GM18505 (cell line): ENCODE data around the gene PPFIA3.
"Not testable (repeated sequence)": the region's sequence is repeated elsewhere in the genome, so short reads cannot be mapped to it uniquely, and the experiment has no call there.

Experiments
- ATAC-seq: cut with Tn5 transposase; IDR thresholded peaks from one replicate; pipeline ENCODE4 v1.9.1; 2021; ENCODE audit not compliant: unreplicated experiment
- POLR2A ChIP-seq: IDR thresholded peaks from 4 replicates; pipeline ENCODE4 v1.6.1; 2011; ENCODE audit warnings: borderline replicate concordance; ENCODE audit not compliant: insufficient read depth, insufficient read length; ENCODE audit errors: extremely low read depth

The PPFIA3 gene

DNA sequence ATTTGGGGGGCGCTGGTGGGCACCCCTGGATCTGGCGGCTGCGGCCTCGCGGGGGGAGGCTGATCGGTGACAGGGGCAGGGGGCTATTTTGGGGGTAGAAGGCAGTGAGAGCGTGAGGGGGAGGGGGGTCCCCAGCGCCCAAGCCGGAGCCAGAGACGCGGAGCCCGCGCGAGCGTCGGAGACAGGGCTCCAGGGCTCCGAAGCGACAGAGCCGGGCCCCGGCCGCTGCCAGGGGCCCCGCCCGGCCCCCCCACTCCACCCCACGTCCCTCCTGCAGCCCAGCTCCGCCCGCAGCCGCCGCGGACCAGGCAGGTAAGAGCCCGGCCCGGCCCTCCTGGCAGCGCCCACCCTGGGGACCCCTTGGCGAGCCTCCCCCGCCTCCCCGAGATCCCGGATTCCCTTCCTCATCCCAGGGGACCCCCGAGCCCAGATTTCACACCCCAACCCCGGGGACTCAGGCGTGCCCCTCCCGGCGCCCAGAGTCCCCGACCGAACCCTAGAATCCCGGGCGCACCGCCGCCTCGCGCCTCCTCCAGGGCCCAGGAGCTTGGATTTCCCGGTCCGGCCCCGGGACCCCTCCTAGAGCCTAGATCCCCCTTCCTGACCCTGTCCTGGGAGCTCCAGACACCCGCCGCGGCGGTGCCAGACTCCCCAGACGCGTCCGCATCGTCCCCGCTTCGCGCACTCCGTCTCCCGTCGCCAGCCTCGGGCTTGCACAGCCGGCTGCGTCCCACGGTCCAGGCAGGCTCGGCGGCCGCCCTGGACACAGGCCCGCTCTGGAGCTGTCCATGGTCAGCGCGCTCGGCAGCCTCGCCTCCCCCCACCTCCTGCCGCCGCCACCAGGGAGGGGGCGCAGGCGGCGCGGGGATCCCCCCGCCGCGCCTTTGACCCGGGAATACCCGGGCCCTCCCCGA is at the start of gene PPFIA3:
Gene PPFIA3, plus strand, starts transcription at position 134 of the 914 bp plus-strand sequence. CDS start 8,330 bp downstream, outside the sequence.
- ATAC-seq = no peak
- TF ChIP-seq POLR2A = no peak

- no peak for TF ChIP-seq POLR2A
- no peak for ATAC-seq
These were observed 48.9 kb upstream of the PPFIA3 start for GRCh38 chr19:49070416-49070815.

- TF ChIP-seq POLR2A = no peak
- no peak for ATAC-seq
These were observed 47.3 kb upstream of the PPFIA3 start for GRCh38 chr19:49071860-49072547.

DNA sequence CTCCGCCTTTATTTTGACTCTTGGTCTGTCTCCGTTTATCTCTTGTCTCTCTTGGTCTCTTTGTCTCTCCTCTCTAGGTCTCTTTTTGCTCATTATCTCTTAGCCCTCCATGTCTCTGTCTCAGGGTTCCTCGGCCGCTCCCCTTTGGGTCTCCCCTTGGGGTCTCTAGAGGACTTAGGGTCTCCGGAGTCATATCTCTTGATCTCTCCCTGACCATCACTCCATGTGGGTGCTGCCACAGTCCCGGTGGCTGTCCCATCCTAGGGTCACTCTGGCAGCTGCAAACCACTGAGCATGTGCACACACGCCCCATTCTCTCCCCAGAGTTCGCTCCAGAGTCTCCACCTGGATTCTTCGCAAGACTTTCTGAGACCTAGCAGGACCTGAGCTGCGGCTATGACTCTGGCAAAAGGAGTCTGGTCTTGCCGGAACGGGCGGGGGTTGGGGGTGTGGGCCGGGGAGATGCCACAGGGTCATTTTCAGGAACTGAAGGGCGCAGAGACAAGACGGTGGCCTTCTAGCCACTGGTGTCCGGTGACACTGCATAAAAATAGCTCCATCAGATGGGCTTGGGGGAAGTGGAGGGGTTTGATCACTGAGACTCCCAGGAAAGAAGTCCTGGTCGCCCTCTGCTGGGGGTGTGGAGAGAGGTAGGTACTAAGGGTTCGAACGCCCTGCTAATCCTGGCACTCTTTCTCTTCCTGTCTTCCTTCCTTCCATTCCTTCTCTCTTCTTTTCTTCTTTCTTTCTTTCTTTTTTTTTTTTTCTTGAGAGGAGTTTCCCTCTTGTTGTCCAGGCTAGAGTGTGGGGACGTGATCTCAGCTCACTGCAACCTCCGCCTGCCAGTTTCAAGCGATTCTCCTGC is 45.6 kb upstream of the PPFIA3 start:
- TF ChIP-seq POLR2A = no peak
- no peak for ATAC-seq

- not testable (repeated sequence) for ATAC-seq
These were observed 44.5 kb upstream of the PPFIA3 start for GRCh38 chr19:49074869-49075268.

- no peak for TF ChIP-seq POLR2A
- ATAC-seq = no peak
These were observed 39.0 kb upstream of the PPFIA3 start for GRCh38 chr19:49080392-49080791.

- no peak for ATAC-seq
- no peak for TF ChIP-seq POLR2A
These were observed 38.1 kb upstream of the PPFIA3 start for GRCh38 chr19:49081273-49081672.

DNA sequence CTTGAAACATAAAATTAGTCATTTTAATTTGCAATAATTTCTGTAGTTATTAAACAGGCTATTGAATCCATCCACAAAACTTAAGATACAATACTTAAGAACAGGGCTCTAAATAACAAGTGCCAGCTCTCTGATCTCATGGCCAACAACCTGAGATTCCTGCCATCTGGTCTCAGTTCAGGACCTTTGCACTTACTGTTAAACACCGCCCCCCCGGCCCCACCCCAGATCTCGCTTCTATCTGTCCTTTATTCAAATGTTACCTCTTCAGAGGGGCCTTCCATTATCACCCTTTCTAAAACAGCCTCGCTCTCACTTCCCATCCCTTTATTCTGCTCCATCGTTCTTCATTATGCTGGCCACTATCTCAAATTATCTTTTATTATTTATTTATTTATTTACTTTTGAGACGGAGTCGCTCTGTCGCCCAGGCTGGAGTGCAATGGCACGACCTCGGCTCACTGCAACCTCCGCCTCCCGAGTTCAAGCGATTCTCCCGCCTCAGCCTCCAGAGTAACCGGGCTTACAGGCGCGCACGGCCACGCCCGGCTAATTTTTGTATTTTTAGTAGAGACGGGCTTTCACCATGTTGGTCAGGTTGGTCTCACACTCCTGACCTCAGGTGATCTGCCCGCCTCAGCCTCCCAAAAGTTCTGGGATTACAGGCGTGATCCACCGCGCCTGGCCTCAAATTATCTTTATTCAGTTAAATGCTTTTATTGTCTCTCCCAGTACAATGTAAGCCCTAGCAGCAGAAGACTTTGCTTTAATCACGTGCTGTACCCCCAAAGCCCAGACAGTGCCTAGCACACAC is 34.9 kb upstream of the PPFIA3 start:
- TF ChIP-seq POLR2A = no peak

GRCh38 chr19:49085020-49085867 is 34.1 kb upstream of the PPFIA3 start, which contains the start of gene SNRNP70:
Gene SNRNP70 (plus strand): TSS chr19:49085451. CDS start chr19:49086415, 964 bp downstream.
- ATAC-seq = peak; percentile 91
- peak; percentile 98 for TF ChIP-seq POLR2A

More for the DNA sequence above, 34.9 kb upstream of the PPFIA3 start:
- no peak for ATAC-seq

DNA sequence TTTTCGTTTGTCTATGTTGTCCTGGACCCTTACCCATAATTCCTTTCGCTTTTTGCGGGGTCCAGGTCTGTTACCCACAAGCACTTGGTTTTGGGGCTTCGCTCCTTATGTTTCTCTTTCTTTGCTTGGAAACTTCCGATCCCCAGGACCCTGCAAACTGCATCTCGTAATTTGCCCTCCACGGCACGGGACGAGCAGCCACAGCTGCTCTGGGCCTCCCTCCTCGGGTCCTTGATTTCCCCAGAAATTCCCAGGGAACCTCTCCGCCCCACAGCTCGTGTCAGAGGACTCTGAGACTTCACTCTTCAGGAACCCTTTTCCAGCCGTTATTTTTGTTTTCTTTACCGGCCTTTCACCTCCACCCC is 33.5 kb upstream of the PPFIA3 start:
- no peak for TF ChIP-seq POLR2A
- ATAC-seq = no peak

- no peak for TF ChIP-seq POLR2A
- no peak for ATAC-seq
These were observed 33.0 kb upstream of the PPFIA3 start for GRCh38 chr19:49086296-49086695.
